Left lung (tissue), 10 donors: ENCODE measurements around the gene MYO5A. TPM values are rescaled to one million over a fixed set of nuclear protein-coding genes. Genes with fewer than 3 reads are reported as not detected.
A peak's percentile ranks its signal among the peaks of the same experiment; 100 is the strongest.

Source experiments
- ATAC-seq: fragments of 200-7000 bp; cut with Tn5 transposase; one replicate; pipeline ENCODE4 v1.9.1; 2020; ENCODE audit warnings: moderate library complexity
- DNase-seq, 4 donors: peaks; one replicate each; pipeline ENCODE4 v3.0.0-alpha.2; 2013 to 2020
- H3K27ac ChIP-seq, 2 donors: fragments of 200-600 bp; sonication (generic) in 1 of 2; one replicate each; pipeline versions ENCODE4 v1.5.0 to v1.8.0; 2020 to 2021
- H3K27me3 ChIP-seq, 2 donors: fragments of 200-600 bp; sonication (generic) in 1 of 2; one replicate each; pipeline versions ENCODE4 v1.5.0 to v1.8.0; 2020 to 2021
- H3K36me3 ChIP-seq, 2 donors: fragments of 200-600 bp; sonication (generic) in 1 of 2; one replicate each; pipeline versions ENCODE4 v1.5.0 to v1.8.0; 2020 to 2021
- H3K4me1 ChIP-seq, 2 donors: fragments of 200-600 bp; one replicate each; pipeline ENCODE4 v1.8.0; 2021
- H3K4me3 ChIP-seq, 2 donors: fragments of 200-600 bp; sonication (generic) in 1 of 2; one replicate each; pipeline versions ENCODE4 v1.5.0 to v1.8.0; 2020 to 2021; ENCODE audit warnings: mild to moderate bottlenecking in 1 of 2
- H3K9me3 ChIP-seq, 2 donors: fragments of 200-600 bp; sonication (generic) in 1 of 2; one replicate each; pipeline versions ENCODE4 v1.5.0 to v1.8.0; 2020 to 2021
- intact Hi-C, 2 donors: fragments of 100-400 bp; cut with DNase I; formaldehyde crosslinking; loops; one replicate each; pipeline versions ENCODE4 v1.11.2 to v1.14.2; 2022
- polyA plus RNA-seq, 6 donors: library from polyadenylated mRNA; unstranded; fragments of 120-200 nt; gene quantifications; one replicate each; pipeline ENCODE4 v1.2.1, GENCODE V29; 2013; ENCODE audit not compliant: insufficient read length in 6 of 6
- total RNA-seq, 2 donors: library from RNA; stranded (reverse); fragmentation: NEBNext Ultra II Directional; extraction: Animal tissue kit (Norgen Biotek cat#: 25700); gene quantifications; one replicate each; pipeline ENCODE4 v1.2.1, GENCODE V29; 2021
- TF ChIP-seq, protein P1 (sequence below), 2 donors: fragments of 200-600 bp; sonication (generic) in 1 of 2; IDR thresholded peaks; one replicate each; pipeline versions ENCODE4 v1.5.0 to v1.8.0; 2021; ENCODE audit warnings: antibody characterized with exemption in 2 of 2
- donor health status: DM: no; HTN: yes; CAD: no.
- donor health status: DM: no; HTN: no; CAD: no.

The MYO5A gene
- total and polyA plus RNA-seq, 8 donors, result 21.8 to 46.3 (median 34.3) TPM

DNA sequence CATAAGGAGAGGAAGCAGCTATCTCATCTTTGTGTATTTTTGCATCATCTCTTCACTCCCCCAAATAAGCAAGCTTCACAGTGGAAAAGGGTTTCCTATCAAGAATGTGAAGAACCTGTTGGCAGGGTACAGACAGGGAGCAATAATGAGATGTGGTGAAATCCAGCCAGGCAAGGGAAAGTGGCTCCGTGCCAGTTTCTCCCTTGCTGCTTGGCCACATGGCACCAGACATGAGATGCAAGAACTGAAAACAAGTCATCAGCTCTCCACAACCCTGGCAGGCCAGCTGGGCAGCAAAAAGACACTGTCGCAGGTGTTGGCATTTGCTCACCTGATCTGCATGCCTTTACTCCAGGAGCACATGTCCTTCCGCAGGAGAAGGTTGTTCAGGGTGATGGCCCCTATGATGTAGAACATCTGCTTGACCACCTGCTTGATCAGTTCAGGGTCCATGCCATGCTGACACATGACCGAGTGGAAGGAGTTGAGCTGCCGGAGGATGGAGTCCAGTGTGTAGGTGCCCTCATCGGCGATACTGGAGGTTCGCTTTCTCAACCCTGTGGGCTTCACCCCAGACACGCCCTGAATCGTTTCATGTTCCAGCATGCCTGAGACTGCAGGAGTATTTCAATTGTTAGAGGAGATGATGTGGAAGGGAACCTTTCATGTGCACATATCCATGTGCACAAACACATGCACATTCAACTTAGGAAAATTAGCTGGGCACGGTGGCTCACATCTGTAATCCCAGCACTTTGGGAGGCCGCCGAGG is 209.8 kb downstream of the MYO5A start:
- intact Hi-C loops, result no loop called here
- Histone ChIP-seq H3K4me1 (no peaks in the 10 kb centered on the region), H3K4me3 (no peak overlapping the region), H3K27me3 (no peaks in the 10 kb centered on the region), H3K9me3 (no peaks in the 10 kb centered on the region), H3K36me3 (peaks cover 0 to 63% of the 10 kb centered on the region in 2 donors), H3K27ac (no peak overlapping the region)
- peak; percentile 86 for ATAC-seq
- TF ChIP-seq, protein P1, sequence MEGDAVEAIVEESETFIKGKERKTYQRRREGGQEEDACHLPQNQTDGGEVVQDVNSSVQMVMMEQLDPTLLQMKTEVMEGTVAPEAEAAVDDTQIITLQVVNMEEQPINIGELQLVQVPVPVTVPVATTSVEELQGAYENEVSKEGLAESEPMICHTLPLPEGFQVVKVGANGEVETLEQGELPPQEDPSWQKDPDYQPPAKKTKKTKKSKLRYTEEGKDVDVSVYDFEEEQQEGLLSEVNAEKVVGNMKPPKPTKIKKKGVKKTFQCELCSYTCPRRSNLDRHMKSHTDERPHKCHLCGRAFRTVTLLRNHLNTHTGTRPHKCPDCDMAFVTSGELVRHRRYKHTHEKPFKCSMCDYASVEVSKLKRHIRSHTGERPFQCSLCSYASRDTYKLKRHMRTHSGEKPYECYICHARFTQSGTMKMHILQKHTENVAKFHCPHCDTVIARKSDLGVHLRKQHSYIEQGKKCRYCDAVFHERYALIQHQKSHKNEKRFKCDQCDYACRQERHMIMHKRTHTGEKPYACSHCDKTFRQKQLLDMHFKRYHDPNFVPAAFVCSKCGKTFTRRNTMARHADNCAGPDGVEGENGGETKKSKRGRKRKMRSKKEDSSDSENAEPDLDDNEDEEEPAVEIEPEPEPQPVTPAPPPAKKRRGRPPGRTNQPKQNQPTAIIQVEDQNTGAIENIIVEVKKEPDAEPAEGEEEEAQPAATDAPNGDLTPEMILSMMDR (IDR thresholded peaks at IDR 0.05), result no peak
- peak in 1 of 4 donors; percentile 63 for DNase-seq

GRCh38 chr15:52317688-52318087 is 211.0 kb downstream of the MYO5A start:
- TF ChIP-seq, protein P1 (IDR thresholded peaks at IDR 0.05), result no peak
- H3K36me3 ChIP-seq, result peaks cover 0 to 74% of the 10 kb centered on the region in 2 donors
- no peak overlapping the region for H3K27ac ChIP-seq
- no peaks in the 10 kb centered on the region for H3K4me1 ChIP-seq
- H3K4me3 ChIP-seq, result no peak overlapping the region
- ATAC-seq (no peak), DNase-seq (no peak)
- intact Hi-C loops, result no loop called here
- H3K27me3 ChIP-seq, result no peaks in the 10 kb centered on the region
- no peaks in the 10 kb centered on the region for H3K9me3 ChIP-seq

- no peaks in the 10 kb centered on the region for H3K4me1 ChIP-seq
- intact Hi-C loops, result no loop called here
- TF ChIP-seq, protein P1 (IDR thresholded peaks at IDR 0.05), result no peak
- H3K27me3 ChIP-seq, result no peaks in the 10 kb centered on the region
- ATAC-seq (no peak), DNase-seq (no peak)
- no peak overlapping the region for H3K27ac ChIP-seq
- H3K36me3 ChIP-seq, result peaks cover 0 to 76% of the 10 kb centered on the region in 2 donors
- H3K9me3 ChIP-seq, result no peaks in the 10 kb centered on the region
- H3K4me3 ChIP-seq, result no peak overlapping the region
Measured at GRCh38 chr15:52317022-52317421, 211.7 kb downstream of the MYO5A start.

DNA sequence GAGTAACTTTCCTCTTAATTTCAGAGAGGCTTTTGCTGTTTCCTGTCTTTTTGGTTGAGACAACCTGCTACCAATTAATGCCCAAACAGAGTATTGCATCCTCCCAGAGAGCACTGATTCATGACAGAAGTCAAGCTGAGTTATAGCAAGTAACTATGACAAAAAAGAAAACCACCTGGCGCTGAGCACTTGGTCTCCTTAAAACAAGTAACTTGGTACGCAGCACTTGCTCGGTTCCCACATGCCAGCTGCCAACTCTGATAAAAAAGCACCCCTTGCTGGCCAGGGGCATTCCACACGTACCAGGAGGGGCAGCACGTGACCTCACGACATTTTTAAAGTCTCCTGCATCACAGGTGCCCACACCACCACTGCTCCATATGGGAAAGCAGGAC is 219.5 kb downstream of the MYO5A start:
- no peaks in the 10 kb centered on the region for H3K9me3 ChIP-seq
- H3K27me3 ChIP-seq, result no peaks in the 10 kb centered on the region
- DNase-seq, result no peak
- no peak overlapping the region for H3K27ac ChIP-seq
- no peak overlapping the region for H3K4me3 ChIP-seq
- peaks cover 0 to 38% of the 10 kb centered on the region in 2 donors for H3K36me3 ChIP-seq
- TF ChIP-seq, protein P1 (IDR thresholded peaks at IDR 0.05), result no peak
- intact Hi-C loops, result no loop called here
- ATAC-seq, result no peak
- no peaks in the 10 kb centered on the region for H3K4me1 ChIP-seq

GRCh38 chr15:52308446-52309153 is 220.1 kb downstream of the MYO5A start:
- H3K36me3 ChIP-seq, result peaks cover 0 to 35% of the 10 kb centered on the region in 2 donors
- DNase-seq, result no peak
- H3K4me1 ChIP-seq, result no peaks in the 10 kb centered on the region
- no peak overlapping the region for H3K4me3 ChIP-seq
- no peak overlapping the region for H3K27ac ChIP-seq
- no peaks in the 10 kb centered on the region for H3K27me3 ChIP-seq
- TF ChIP-seq, protein P1 (IDR thresholded peaks at IDR 0.05), result no peak
- intact Hi-C loops, result no loop called here
- peak; percentile 36 for ATAC-seq
- no peaks in the 10 kb centered on the region for H3K9me3 ChIP-seq
